ENCODE results near the gene PLOD1.

DNA sequence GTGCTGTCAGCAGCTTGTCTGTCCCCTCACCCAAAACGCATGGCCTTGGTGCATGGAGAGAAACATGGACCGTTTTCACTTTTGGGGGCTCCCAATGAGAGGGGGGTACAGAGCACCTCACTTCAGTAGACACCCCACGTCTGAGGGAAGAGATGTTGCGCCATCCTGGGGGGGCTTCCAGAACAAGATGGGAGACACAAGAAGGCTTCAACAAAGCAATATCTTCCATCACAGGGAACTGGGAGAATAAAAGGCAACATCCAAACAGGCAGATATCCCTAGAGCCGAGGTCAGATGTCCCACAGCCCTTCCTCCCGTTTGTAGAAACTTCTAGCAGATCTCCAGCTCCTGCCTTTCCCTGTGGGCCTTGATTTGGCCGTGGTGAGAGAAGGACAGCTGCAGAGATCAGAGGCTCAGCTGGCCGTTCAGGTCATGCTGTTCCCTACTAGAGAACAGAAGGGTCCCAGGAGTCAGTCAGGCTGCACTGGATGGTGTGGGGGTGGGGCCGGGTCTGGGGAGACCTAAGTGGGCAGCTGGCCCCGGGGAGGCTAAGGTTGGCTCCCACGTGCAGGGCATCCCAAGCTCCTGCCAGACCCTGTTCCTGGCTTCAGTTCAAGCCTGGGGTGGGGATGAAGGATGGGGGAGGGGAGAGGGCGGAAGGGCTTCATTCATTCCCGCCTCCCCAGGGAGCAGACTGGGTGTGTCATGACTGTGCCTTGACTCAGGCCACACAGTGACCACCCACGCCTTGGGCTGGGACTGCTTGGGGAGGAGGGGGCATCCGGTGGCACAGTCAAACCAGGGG is 4.4 kb downstream of the PLOD1 start:
- TF ChIP-seq CTCF (conservative IDR thresholded peaks at IDR 0.05 in 1 of 2, IDR thresholded peaks at IDR 0.05 in 1 of 2; ENCODE audit: low read depth in 1 of 2, low read length in 2 of 2) (no peak), EZH2 (IDR thresholded peaks at IDR 0.05; ENCODE audit: low read length, missing control alignments) (no peak)
